Measurements from ENCODE around the gene SMARCB1.
"Not testable (repeated sequence)": the region's sequence is repeated elsewhere in the genome, so short reads cannot be mapped to it uniquely, and the experiment has no call there.

The SMARCB1 gene

DNA sequence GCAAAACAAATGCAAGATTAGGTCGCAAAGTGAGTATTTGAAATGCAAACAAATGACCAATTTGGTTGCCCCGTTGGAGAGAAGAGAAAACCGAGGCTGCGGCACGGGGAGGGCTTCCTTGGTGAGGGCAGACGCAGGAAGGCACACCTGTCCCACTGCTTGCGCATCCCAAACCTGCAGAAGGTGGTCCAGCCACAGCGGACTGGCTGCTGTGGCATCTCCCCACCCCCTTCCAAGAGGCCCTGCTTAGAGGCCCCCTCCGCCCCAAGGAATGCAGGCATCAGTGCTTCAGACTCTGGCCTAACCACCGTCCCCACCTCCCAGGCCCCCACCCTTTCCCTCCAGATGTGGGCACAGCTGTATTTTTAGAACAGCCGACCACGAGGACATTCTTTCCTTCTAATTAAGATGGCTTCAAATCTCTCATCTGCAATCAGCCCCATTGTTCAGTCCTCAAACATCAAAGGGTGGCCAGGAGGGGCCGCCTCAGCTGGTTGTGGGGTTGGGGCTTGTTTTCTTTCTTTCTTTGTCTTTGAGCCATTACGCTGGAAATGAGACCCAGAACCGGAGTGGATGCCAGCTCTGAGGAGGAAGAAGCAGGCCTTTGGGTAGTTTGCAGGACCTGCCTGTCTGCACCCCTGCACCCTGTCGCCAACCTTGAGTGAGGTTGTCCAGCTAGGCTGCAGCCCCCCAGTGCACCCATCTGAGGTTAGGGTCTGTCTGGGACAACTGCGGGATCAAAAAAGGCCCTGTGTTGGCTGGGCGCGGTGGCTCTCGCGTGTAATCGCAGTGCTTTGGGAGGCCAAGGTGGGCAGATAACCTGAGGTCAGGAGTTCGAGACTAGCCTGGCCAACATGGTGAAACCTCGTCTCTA is 61.5 kb downstream of the SMARCB1 start:
- DNase-seq, result no peak

DNA sequence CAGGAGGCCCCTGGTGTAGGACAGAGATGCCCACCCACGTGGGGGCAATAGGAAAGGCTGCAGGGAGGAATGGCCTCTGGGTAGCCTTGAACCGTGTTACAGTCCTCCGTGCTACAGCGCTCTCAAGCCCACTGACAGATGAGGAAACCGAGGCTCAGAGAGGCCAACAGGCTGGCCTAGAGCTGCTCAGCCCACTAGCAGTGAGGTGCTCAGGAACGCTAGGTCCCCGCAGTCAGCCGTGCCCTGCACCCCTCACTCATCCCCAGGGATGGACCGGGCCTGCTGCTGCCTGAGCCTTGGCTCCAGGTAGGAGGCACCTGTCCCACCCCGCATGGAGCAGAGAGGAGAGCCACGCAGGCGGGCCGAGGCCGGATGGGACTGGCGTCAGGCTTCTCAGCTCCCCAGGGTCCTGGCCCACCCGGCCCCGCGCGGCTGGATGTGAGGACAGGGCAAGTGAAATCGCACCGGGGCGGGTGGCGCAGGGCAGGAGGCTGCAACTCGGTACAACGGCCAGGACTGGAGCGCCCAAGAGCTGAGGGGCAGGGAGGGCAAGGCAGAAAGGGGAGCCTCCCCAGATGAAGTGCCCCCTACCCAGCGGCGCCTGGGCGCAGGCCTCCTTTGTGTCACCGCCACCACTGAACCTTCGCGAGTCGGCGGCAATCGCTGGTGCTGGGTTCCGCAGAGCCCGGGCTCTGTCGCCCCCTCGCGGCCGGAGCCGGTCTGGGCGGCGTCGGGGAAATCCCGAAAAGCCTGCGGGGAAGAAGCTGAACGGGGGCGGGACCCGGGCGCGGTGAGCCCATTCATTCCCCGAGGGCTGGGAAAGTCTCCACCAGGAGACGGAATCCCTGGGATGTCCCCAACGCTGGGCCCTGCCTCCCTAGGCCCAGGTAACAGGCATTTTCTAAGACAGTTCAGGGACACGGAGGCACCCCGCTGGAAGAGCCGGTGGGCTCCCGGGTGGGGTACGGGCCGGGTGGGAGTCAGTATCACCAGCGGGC is 62.5 kb downstream of the SMARCB1 start:
- peak; percentile 90 for DNase-seq

DNA sequence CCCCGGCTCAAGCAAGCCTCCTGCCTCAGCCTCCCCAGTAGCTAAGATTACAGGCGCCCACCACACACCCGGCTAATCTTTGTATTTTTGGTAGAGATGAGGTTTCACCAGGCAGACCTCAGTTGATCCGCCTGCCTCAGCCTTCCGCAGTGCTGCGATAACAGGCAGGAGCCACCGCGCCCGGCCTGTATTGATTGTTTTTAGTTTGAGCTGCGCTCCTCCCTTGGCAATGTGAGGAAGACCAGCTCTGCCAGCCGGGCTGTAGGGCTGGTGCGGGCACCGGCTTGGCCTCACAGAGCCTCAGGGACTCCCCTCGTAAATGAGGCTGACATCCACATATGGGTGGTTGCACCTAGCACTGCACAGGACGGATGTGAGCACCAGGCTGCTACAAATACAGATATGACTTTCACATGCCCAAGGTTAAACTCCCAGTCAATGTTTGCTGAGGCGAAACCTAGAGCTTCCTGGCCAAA is 63.4 kb downstream of the SMARCB1 start:
- no peak for DNase-seq

DNA sequence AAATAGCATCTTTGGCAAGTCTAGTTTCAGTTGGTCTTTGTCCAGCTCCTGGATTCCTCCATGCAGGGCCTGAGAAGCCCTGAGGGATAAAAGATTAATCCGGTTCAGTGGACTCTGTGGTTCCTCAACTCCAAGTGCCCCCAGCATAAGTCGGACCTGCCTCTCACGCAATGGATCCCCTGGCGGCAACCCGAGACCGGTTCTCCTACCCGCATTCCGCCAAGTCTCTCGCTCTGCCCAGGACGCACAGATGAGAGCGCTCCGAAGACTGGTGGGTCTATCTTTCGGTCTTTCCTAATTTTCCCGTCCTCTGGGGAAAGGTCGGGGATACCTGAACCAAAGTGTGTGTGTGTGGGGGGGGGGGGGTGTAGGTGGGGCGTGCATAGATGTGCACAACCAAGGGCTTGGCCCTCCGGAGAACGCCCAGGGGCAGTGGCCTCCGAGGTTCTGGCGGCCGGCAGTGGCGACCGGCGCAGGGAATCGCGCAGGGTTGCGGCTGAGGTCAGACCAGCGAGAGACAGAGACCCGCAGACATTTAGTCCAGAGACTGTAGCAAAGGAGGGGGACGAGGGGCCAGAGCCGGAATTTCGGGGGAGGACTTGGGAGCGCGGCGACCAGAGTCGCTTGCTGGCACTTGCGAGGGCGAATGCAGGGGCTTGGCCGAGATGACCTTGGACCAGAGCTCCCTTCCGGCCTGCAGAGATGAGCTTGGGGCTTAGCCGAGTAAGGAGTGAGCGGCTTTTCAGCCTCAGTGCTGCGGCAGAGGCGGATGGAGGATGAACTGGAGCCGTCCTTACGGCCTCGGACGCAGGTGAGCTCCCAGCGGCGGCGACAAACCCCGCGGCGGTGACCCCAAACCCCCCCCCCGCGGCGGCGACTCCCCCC is 70.2 kb downstream of the SMARCB1 start:
- DNase-seq, result no peak

DNA sequence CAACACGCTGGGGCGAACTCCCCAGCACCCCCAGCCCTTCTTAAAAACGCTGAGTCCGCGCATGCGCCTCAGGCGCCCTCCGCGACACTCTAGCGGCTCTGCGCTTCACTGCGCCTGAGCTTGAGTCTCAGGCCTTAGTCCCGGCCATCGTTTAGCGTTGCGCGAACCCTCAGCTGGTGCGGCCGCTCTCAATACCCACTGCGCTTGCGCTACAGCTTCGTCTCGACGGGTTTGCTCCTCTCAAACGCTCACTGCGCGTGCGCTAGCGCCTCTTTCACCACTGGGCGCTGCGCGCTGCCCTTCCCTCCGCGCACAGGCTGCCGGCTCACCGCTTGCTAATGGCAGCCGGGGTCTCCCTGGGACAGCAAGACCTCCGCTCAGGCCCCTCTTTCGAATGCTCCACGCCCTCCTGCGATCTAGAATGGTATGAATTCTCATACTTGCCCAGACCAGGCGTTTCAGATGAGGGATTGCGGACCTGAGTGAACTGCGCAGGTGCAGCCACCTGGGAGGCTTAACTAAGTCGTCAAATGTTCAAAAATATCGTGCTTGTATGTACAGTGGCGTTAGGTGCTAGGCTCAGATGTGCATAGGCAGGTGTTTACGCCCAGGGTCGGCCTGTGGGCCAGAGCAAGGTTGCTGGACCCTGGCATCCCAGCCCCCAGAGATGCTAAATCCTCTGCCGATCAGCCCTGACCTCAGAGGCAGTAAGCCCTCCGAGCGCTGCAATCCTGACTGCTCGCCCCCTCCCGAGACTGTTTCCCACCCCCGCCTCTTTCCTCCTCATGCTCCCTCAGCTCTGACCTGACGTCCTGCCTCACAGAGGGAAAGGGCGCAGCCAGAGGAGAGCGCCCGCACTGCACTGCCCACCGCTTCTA is 71.1 kb downstream of the SMARCB1 start, which contains the start of gene SLC2A11:
Gene SLC2A11 (plus strand): TSS at position 270 of the 878 bp plus-strand sequence. CDS start 125 bp downstream, at position 395.
- DNase-seq, result peak; percentile 100

DNA sequence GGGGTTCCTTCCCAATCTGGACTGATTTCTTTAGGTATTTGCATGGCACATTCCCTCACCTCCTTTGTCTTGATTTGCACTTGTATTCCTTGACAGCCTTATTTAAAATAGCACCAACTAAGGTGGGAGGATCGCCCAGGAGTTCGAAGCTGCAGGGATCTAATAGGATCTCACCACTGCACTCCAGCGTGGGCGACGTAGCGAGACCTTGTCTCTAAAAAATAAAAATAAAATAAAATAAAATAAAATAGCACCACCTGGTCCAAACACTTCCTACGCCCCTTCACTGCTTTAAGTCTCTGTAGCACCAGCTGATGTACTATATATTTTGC is 71.7 kb downstream of the SMARCB1 start:
- no peak for DNase-seq

DNA sequence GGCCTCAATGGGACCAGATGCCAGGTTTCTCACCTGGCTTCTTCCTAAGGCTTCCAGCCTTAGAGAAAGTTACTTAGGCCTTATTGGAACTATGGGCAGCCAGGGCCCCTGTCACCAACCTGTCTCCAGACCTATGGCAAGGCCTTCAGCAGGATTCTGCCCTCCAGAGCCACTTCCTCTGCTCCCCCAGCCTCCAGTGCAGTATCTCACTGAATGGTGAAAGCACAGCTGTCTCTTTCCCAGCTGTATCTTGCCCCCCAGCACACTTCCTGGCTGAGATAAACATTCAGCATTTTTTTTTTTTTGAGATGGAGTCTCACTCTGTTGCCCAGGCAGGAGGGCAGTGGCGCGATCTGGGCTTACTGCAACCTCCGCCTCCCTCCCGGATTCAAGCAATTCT is 72.4 kb downstream of the SMARCB1 start:
- no peak for DNase-seq

DNA sequence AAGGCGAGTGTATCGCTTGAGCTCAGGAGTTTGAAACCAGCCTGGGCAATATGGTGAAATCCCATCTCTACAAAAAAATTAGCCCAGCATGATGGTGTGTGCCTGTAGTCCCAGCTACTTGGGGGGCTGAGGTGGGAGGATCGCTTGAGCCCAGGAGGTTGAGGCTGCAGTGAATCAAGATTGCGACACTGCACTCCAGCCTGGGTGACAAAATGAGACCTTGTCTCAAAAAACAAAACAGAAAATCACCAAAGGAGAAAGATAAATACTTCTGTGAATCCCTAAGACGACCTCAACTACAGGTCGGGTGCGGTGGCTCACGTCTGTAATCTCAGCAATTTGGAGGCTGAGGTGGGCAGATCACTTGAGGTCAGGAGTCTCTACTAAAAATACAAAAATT is 73.4 kb downstream of the SMARCB1 start:
- not testable (repeated sequence) for DNase-seq

DNA sequence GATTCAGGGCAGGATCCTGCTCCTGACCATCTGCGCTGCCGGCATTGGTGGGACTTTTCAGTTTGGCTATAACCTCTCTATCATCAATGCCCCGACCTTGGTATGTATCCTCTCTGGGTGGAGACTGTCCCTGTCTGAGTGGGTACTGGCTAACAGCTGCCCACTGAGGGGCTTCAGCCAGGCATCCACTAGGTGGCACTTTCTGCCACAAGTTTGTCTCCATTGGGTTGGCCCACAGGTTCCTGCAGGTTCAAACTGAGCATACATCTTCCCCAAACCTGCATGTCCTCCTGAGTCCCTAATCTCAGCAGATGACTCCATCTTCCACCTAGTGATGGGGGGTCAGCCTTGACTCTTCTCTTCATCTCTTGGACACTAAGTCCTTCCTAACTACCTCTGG is 75.3 kb downstream of the SMARCB1 start:
- DNase-seq, result peak; percentile 84

DNA sequence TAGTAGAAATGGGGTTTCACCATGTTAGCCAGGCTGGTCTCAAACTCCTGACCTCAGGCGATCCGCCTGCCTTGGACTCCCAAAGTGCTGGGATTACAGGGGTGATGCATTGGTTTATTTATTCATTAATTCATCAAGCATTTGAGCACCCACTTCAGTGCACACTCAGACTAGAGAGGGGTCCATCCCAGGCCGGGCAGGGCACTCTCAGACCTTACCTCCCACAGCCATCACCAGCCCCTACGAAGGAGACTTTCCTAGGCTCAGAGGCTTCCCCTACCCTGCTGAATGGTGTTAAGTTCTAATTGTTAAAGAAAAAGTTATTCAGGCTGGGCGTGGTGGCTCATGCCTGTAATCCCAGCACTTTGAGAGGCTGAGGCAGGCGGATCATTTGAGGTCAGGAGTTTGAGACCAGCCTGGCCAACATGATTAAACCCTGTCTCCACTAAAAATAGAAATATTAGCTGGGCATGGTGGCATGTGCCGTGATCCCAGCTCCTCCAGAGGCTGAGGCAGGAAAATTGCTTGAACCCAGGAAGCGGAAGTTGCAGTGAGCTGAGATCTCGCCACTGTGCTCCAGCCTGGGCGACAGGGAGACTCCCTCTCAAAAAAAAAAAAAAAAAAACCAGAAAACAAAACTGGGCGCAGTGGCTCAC is 77.9 kb downstream of the SMARCB1 start:
- DNase-seq, result not testable (repeated sequence)

DNA sequence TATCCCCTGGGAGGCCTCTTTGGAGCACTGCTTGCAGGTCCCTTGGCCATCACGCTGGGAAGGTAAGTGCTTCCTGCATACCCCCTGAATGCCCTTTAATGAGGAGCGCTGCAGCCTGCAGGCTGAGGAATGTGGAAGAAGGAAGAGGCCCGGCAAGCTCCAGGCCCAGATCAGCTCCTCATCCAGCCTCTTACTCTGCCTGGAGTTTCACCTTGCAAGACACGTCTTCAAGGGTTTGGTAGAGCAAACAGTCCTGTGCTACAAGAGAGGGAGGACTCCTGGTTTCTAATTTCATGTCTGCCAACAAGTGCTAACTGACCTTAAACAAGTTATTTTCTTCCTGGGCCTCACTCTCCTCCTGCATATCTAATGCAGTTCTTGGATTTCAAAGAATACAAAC is 81.8 kb downstream of the SMARCB1 start:
- no peak for DNase-seq

DNA sequence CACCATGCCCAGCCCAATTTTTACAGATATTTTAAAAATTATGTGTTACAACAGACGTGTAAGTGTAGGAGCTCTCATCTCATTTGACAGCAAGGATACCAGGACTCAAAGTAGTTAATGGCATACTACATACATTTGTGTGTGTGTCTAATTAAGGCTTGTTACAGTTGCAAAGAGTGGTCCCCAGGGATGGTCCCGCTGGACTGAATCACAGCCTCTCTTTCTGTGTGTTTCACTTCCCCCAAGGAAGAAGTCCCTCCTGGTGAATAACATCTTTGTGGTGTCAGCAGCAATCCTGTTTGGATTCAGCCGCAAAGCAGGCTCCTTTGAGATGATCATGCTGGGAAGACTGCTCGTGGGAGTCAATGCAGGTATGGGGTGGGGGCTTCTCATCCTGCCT is 88.1 kb downstream of the SMARCB1 start:
- no peak for DNase-seq

DNA sequence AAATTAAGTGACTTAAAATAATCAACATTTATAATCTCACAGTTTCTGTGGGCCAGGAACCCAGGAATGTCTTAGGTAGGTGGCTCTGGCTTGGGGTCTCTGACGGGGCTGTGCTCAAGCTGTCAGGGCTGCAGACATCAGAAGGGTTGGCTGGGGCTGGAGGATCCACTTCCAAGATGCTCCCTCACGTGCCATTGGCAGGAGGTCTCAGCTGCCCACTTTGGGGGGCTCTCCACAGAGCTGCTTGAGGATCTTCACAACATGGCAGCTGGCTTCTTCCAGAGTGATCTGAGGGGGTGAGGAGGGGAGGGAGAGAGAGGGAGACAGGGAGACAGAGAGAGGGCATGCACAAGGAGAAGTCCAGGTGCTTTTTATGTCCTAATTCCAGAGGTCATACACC is 89.0 kb downstream of the SMARCB1 start:
- no peak for DNase-seq

DNA sequence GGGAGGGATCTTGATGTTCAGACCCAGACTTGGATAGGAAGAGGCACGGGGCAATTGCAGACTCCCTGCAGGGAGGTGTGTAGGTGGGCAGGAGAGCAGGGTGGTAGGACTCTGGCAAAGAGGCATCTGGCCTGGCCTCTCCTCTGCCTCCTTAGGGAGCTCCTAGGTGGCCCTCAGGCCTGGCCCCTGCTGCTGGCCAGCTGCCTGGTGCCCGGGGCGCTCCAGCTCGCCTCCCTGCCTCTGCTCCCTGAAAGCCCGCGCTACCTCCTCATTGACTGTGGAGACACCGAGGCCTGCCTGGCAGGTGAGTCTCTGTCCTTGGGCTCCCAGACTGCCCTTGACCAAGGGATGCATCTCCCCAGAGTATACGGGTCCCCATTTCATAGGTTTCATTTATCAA is 90.8 kb downstream of the SMARCB1 start:
- no peak for DNase-seq

DNA sequence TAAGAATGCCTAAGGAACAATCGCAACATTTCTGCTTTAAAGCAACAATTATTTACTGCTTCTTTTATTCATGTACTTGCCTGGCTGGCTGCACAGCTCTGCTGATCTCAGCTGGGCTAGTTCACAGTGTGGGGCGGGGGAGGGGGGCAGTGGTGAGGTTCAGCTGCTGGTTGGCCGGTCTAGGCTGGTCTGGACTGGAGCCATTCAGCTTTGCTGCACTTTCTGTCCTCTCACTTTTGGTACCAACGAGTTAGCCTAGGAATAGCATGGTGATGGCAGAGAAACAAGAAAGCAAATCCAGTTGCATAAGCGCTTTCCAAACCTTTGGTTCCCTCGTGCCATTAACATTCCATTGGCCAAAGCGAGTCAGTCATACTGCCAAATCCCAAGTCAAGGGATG is 91.5 kb downstream of the SMARCB1 start:
- DNase-seq, result peak; percentile 37

DNA sequence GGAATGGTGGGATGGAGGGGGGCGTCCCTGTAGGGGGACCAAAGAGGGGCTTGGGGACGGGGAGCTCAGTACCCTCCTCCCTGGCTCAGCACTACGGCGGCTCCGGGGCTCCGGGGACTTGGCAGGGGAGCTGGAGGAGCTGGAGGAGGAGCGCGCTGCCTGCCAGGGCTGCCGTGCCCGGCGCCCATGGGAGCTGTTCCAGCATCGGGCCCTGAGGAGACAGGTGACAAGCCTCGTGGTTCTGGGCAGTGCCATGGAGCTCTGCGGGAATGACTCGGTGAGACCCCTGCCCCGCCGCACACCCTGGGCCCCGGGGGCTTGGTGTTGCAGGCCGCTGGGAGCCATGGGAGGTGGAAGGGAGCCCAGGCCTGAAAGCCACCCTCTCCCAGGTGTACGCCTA is 95.6 kb downstream of the SMARCB1 start:
- DNase-seq, result no peak

DNA sequence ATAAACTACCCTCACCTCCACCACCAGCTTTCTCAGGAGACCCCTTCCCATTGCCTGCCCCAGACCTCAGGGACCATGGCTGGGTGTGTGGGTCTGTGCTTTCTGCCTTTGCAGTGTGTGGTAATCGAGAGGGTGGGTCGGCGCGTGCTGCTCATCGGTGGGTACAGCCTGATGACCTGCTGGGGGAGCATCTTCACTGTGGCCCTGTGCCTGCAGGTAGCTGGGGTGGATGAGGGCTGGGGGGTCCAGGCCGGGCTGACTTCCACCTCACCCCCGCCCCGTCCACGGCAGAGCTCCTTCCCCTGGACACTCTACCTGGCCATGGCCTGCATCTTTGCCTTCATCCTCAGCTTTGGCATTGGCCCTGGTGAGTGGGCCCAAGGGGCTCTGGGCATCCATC is 96.9 kb downstream of the SMARCB1 start:
- no peak for DNase-seq

DNA sequence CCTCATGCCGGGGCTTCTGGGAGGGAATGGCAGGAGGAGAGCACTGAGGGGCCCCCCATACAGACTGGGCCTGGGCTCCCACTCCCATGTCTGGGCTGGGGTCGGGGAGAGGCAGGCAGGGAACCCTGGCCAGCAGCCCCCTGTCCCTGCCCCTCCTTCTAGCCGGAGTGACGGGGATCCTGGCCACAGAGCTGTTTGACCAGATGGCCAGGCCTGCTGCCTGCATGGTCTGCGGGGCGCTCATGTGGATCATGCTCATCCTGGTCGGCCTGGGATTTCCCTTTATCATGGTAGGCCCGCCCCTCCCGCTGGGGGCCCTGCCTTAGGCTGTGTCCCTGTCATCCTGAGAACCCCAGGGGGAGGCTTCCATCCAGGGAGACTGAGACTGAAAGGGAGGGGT is 97.4 kb downstream of the SMARCB1 start:
- DNase-seq, result no peak
